ENCODE results near the gene SH3BP5L.
A peak's percentile ranks its signal among the peaks of the same experiment; 100 is the strongest.

SH3BP5L gene
- 44.6 to 62.1 reads per million in 2 experiments for total RNA-seq

- DNase-seq (ENCODE audit: low read depth) = peak; percentile 83
Observed at GRCh38 chr1:248825909-248826760, at the start of gene SH3BP5L. Gene SH3BP5L (minus strand): TSS chr1:248825915. CDS start chr1:248824935, 980 bp downstream.

GRCh38 chr1:248873993-248874533 is 48.3 kb upstream of the SH3BP5L start:
- DNase-seq (ENCODE audit: low read depth) = peak; percentile 66

GRCh38 chr1:248873409-248873992 is 47.8 kb upstream of the SH3BP5L start:
- peak; percentile 83 for DNase-seq (ENCODE audit: low read depth)

- DNase-seq (ENCODE audit: low read depth) = no peak
Observed at GRCh38 chr1:248872752-248873408, 47.2 kb upstream of the SH3BP5L start.

- DNase-seq (ENCODE audit: low read depth) = no peak
Observed at GRCh38 chr1:248871837-248872401, 46.2 kb upstream of the SH3BP5L start.

GRCh38 chr1:248862998-248863881 is 37.5 kb upstream of the SH3BP5L start:
- peak; percentile 75 for DNase-seq (ENCODE audit: low read depth)

GRCh38 chr1:248862695-248862997 is 36.9 kb upstream of the SH3BP5L start:
- no peak for DNase-seq (ENCODE audit: low read depth)

GRCh38 chr1:248861616-248862015 is 35.9 kb upstream of the SH3BP5L start:
- DNase-seq (ENCODE audit: low read depth) = no peak

- no peak for DNase-seq (ENCODE audit: low read depth)
Observed at GRCh38 chr1:248860007-248860406, 34.3 kb upstream of the SH3BP5L start.

- peak; percentile 94 for DNase-seq (ENCODE audit: low read depth)
Observed at GRCh38 chr1:248858891-248859889, 33.5 kb upstream of the SH3BP5L start, which contains the start of gene ZNF692. Gene ZNF692 (minus strand): TSS chr1:248859085. CDS start chr1:248858309, 776 bp downstream.

GRCh38 chr1:248858096-248858890 is 32.6 kb upstream of the SH3BP5L start:
- no peak for DNase-seq (ENCODE audit: low read depth)

GRCh38 chr1:248857749-248858095 is 32.0 kb upstream of the SH3BP5L start:
- DNase-seq (ENCODE audit: low read depth) = no peak

- no peak for DNase-seq (ENCODE audit: low read depth)
Observed at GRCh38 chr1:248857201-248857600, 31.5 kb upstream of the SH3BP5L start.

GRCh38 chr1:248856176-248856575 is 30.5 kb upstream of the SH3BP5L start:
- DNase-seq (ENCODE audit: low read depth) = no peak

GRCh38 chr1:248855580-248855979 is 29.9 kb upstream of the SH3BP5L start:
- no peak for DNase-seq (ENCODE audit: low read depth)

- no peak for DNase-seq (ENCODE audit: low read depth)
Observed at GRCh38 chr1:248853663-248854375, 28.1 kb upstream of the SH3BP5L start.

- no peak for DNase-seq (ENCODE audit: low read depth)
Observed at GRCh38 chr1:248852481-248853405, 27.0 kb upstream of the SH3BP5L start.

Measured in T follicular helper cell (primary cell).